SU-DHL-6 (cell line): ENCODE measurements around the gene ACP4.

Experiments
- H2AFZ ChIP-seq: fragments of 200-600 bp; sonication (generic); 2 replicates; pipeline ENCODE4 v1.6.1; 2014; ENCODE audit warnings: low read depth, mild to moderate bottlenecking, moderate library complexity, mixed read lengths, antibody characterized with exemption, low read length; ENCODE audit not compliant: severe bottlenecking
- H3F3A ChIP-seq: fragments of 200-600 bp; shearing (Covaris generic); 2 replicates; pipeline ENCODE4 v1.6.0; 2016; ENCODE audit warnings: antibody characterized with exemption, mild to moderate bottlenecking; ENCODE audit not compliant: insufficient read depth
- H3K27ac ChIP-seq: fragments of 200-600 bp; sonication (generic); 2 replicates; pipeline ENCODE4 v1.5.1; 2016; ENCODE audit warnings: low read depth, mild to moderate bottlenecking, low read length, moderate library complexity, mixed read lengths
- H3K27me3 ChIP-seq: fragments of 200-600 bp; sonication (generic), shearing (Covaris generic); 2 replicates; pipeline ENCODE4 v1.6.0; 2014; ENCODE audit warnings: mild to moderate bottlenecking, low read length
- H3K36me3 ChIP-seq: fragments of 200-600 bp; sonication (generic); 2 replicates; pipeline ENCODE4 v1.6.1; 2014; ENCODE audit warnings: mild to moderate bottlenecking, low read length, mixed read lengths
- H3K4me2 ChIP-seq: fragments of 300-600, 200-600 bp; shearing (Covaris generic), sonication (generic); 2 replicates; pipeline ENCODE4 v1.6.0; 2014; ENCODE audit warnings: low read length, low read depth, mild to moderate bottlenecking; ENCODE audit not compliant: poor library complexity, severe bottlenecking
- H3K4me3 ChIP-seq: fragments of 200-600 bp; sonication (generic); 2 replicates; pipeline ENCODE4 v1.5.1; 2014; ENCODE audit warnings: antibody characterized with exemption, low read length, mild to moderate bottlenecking, mixed read lengths; ENCODE audit not compliant: insufficient read depth, poor library complexity, severe bottlenecking
- H3K79me2 ChIP-seq: fragments of 200-600 bp; sonication (generic); 2 replicates; pipeline ENCODE4 v1.6.1; 2014; ENCODE audit warnings: mild to moderate bottlenecking, low read length, moderate library complexity; ENCODE audit not compliant: insufficient read depth
- H3K9ac ChIP-seq: fragments of 200-600 bp; sonication (generic); 2 replicates; pipeline ENCODE4 v1.7.0; 2014; ENCODE audit warnings: mild to moderate bottlenecking, low read length
- H3K9me2 ChIP-seq: fragments of 200-600 bp; sonication (generic); replicated peaks from 2 replicates; pipeline ENCODE4 v1.6.1; 2014; ENCODE audit warnings: low read length; ENCODE audit not compliant: insufficient read depth
- H3K9me3 ChIP-seq: fragments of 200-600 bp; sonication (generic); 2 replicates; pipeline ENCODE4 v1.6.1; 2014; ENCODE audit warnings: low read length, mixed read lengths; ENCODE audit not compliant: insufficient read depth
- H4K20me1 ChIP-seq: fragments of 200-600 bp; sonication (generic); 2 replicates; pipeline ENCODE4 v1.6.1; 2014; ENCODE audit warnings: low read depth, mild to moderate bottlenecking, antibody characterized with exemption, low read length, moderate library complexity, mixed read lengths
- EZH2phosphoT487 ChIP-seq: fragments of 200-600 bp; sonication (generic), shearing (Covaris generic); conservative IDR thresholded peaks from 2 replicates; pipeline ENCODE4 v1.6.1; 2018; ENCODE audit warnings: mild to moderate bottlenecking, antibody characterized with exemption, low read length, moderate library complexity, mixed read lengths
- TF ChIP-seq, protein P1 (sequence below): fragments of 200-600 bp; sonication (generic); IDR thresholded peaks from one replicate; pipeline ENCODE4 v1.5.1; 2017; ENCODE audit warnings: antibody characterized with exemption, mild to moderate bottlenecking, low read length, moderate library complexity; ENCODE audit not compliant: insufficient read depth, poor library complexity, severe bottlenecking

The ACP4 gene

DNA sequence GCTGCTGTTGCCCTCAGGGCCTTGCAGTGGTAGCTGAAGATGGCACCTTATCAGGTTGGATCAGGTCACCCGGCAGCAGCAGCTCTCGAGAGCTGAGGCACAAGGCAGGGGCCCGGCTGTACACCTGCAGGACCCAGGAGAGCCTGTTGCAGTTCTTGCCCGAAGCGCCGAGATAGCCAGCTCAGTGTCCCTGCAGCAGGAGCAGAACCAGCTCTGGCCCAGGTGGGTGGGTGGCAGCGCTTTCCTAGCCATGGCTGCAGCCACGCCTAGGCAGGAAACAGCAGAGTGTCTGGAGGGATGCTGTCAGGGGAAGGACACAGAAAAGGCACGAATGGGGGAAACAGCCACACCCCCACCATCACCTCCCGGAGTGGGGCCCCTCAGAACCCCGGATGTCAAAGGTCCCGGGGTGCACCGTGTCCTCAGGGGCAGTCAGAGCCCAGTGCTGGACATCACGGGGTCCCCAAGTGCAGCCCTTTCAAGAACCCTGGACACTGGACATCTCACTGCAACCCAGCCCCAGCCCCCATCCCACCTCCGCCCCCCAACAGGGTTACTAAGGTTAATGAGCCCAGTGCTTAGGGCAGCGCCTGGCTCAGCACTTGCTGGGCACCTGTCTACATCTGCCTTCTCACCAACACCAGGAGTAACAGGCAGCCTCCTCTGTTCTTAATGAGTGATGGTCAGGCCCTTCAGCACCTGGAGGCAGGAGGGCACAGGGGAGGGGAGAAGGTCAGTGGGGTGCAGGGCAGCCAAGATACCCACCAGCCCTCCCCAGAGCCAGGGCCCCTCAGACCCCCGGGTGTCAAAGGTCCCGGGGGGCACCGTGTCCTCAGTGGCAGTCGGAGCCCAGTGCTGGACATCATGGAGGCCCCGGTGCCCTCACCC, 8.7 kb downstream of the ACP4 start:
- Histone ChIP-seq H3K27me3 (no peaks in the 10 kb centered on the region), H3K9ac (no peak overlapping the region), H3K27ac (no peak overlapping the region), H3K4me2 (no peak overlapping the region), H3K79me2 (peaks cover 37% of the 10 kb centered on the region), H3K9me2 (no peaks in the 10 kb centered on the region), H3F3A (peaks cover 54% of the 10 kb centered on the region), H3K9me3 (no peaks in the 10 kb centered on the region), H3K4me3 (no peak overlapping the region), H3K36me3 (peaks cover 21% of the 10 kb centered on the region), H2AFZ (no peak overlapping the region), H4K20me1 (peaks cover 33% of the 10 kb centered on the region)
- TF ChIP-seq, protein P1, sequence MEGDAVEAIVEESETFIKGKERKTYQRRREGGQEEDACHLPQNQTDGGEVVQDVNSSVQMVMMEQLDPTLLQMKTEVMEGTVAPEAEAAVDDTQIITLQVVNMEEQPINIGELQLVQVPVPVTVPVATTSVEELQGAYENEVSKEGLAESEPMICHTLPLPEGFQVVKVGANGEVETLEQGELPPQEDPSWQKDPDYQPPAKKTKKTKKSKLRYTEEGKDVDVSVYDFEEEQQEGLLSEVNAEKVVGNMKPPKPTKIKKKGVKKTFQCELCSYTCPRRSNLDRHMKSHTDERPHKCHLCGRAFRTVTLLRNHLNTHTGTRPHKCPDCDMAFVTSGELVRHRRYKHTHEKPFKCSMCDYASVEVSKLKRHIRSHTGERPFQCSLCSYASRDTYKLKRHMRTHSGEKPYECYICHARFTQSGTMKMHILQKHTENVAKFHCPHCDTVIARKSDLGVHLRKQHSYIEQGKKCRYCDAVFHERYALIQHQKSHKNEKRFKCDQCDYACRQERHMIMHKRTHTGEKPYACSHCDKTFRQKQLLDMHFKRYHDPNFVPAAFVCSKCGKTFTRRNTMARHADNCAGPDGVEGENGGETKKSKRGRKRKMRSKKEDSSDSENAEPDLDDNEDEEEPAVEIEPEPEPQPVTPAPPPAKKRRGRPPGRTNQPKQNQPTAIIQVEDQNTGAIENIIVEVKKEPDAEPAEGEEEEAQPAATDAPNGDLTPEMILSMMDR, result no peak
- TF ChIP-seq EZH2phosphoT487, result no peak

DNA sequence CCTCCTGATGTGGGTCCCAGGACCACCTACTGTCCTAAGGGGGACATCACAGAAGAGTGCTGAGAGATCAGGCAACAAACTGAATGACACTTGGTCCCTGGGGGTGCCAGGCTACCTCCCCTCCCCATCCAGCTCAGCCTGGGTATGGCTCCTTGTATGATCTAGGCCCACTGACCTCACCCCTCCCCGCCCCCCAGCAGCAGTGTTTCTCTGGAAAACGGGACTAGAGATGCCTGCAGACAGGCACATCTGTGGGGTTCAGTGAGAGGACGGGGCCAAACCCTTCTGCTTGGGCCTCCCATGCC, 9.3 kb downstream of the ACP4 start:
- Histone ChIP-seq H3K27ac (no peak overlapping the region), H3K9me3 (no peaks in the 10 kb centered on the region), H3K9me2 (no peaks in the 10 kb centered on the region), H3K4me3 (no peak overlapping the region), H4K20me1 (peaks cover 33% of the 10 kb centered on the region), H3K27me3 (no peaks in the 10 kb centered on the region), H3K79me2 (peaks cover 43% of the 10 kb centered on the region), H3K9ac (no peak overlapping the region), H3K36me3 (peaks cover 21% of the 10 kb centered on the region), H3F3A (peaks cover 54% of the 10 kb centered on the region), H3K4me2 (no peak overlapping the region), H2AFZ (no peak overlapping the region)
- TF ChIP-seq EZH2phosphoT487, result no peak
- TF ChIP-seq, protein P1, result no peak

DNA sequence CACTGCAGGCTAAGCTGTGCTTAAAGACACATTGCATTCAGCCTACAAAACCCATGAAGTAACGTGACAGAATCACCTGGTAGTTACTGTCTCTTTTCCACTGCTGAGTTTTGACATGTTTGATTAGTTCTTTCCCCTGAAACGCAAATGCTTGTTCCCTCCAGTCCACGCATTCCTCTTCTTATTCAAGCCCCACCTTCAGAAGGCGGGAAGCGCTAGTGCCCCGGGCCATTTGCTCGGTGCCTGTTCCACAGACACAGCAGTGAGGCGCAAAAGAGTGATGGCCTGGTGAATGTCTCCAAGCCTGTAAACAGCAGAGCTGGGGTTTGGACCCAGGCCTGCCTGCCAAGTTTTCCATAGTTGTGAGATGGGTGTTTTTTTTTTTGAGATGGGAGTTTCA, 10.9 kb downstream of the ACP4 start:
- peaks cover 21% of the 10 kb centered on the region for H3K36me3 ChIP-seq
- no peak for TF ChIP-seq EZH2phosphoT487
- TF ChIP-seq, protein P1, result no peak
- no peak overlapping the region for H2AFZ ChIP-seq
- H3K79me2 ChIP-seq, result peaks cover 43% of the 10 kb centered on the region
- H3K9me2 ChIP-seq, result no peaks in the 10 kb centered on the region
- H3K27me3 ChIP-seq, result no peaks in the 10 kb centered on the region
- H3K4me3 ChIP-seq, result no peak overlapping the region
- no peaks in the 10 kb centered on the region for H3K9me3 ChIP-seq
- peaks cover 42% of the 10 kb centered on the region for H3F3A ChIP-seq
- no peak overlapping the region for H3K27ac ChIP-seq
- no peak overlapping the region for H3K9ac ChIP-seq
- peaks cover 33% of the 10 kb centered on the region for H4K20me1 ChIP-seq
- no peak overlapping the region for H3K4me2 ChIP-seq
